ENCODE data around the gene SAMD11.
"Not testable (repeated sequence)": the region's sequence is repeated elsewhere in the genome, so short reads cannot be mapped to it uniquely, and the experiment has no call there.

DNA sequence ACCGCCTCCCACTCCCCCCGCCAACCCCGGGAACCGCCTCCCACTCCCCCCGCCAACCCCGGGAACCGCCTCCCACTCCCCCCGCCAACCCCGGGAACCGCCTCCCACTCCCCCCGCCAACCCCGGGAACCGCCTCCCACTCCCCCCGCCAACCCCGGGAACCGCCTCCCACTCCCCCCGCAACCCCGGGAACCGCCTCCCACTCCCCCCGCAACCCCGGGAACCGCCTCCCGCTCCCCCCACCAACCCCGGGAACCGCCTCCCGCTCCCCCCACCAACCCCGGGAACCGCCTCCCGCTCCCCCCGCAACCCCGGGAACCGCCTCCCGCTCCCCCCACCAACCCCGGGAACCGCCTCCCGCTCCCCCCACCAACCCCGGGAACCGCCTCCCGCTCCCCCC lies 53.1 kb downstream of the SAMD11 start:
- not testable (repeated sequence) for TF ChIP-seq POLR2A (IDR thresholded peaks at IDR 0.05)
- TF ChIP-seq, protein P1, sequence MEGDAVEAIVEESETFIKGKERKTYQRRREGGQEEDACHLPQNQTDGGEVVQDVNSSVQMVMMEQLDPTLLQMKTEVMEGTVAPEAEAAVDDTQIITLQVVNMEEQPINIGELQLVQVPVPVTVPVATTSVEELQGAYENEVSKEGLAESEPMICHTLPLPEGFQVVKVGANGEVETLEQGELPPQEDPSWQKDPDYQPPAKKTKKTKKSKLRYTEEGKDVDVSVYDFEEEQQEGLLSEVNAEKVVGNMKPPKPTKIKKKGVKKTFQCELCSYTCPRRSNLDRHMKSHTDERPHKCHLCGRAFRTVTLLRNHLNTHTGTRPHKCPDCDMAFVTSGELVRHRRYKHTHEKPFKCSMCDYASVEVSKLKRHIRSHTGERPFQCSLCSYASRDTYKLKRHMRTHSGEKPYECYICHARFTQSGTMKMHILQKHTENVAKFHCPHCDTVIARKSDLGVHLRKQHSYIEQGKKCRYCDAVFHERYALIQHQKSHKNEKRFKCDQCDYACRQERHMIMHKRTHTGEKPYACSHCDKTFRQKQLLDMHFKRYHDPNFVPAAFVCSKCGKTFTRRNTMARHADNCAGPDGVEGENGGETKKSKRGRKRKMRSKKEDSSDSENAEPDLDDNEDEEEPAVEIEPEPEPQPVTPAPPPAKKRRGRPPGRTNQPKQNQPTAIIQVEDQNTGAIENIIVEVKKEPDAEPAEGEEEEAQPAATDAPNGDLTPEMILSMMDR (IDR thresholded peaks at IDR 0.05) = not testable (repeated sequence)
